NCI-H2029 (cell line): Measurements from ENCODE around the gene ZNF862.

Experiments
- DNase-seq: peaks from one replicate; lab custom pipeline; 2025; lab: John Stamatoyannopoulos, UW

The ZNF862 gene

DNA sequence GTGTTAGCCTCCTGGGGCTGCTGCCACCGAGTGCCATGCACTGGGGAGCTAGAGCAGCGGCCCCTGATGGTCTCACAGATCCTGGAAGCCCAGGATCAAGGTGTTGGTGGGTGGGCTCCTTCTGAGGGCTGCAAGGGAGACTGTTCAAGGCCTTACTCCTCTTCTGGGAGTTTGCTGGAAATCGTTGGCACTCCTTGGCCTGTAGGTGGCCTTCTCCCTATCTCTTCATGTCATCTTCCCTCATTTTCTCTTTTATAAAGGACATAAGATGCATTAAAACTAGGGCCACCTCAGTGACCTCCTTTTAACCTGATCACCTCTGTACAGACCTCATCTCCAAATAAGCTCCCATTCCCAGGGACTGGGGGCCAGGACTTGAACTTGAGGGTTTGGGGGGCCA lies 27.0 kb upstream of the ZNF862 start:
- no peak for DNase-seq

DNA sequence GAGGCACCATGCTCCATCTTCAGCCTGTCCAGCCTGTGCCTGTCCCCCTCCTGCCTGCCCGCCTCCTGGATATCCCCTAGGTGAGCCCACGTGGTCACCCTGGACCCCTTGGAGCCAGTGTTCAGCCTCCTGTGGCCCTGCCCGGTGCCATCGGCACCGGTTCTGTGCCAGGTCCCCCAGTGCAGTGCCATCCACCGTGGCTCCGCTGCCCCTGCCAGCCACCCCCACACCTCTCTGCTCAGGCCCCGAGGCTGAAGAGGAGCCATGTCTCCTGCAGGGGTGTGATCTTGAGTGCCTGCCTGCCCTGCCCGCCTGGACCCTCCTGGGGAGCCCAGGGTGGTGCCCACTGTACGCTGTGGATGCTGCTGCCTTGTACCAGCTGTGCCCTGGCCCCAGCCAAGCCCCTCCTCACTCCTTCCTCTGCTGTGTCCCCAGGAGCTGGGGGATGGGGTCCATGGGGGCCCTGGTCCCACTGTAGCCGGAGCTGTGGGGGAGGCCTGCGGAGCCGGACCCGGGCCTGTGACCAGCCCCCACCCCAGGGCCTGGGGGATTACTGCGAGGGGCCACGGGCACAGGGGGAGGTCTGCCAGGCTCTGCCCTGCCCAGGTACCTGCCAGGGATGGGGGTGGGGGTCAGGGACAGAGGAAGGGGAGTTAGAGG lies 26.2 kb upstream of the ZNF862 start:
- DNase-seq: no peak

- no peak for DNase-seq
Measured at GRCh38 chr7:149813254-149814035, 24.7 kb upstream of the ZNF862 start.

DNA sequence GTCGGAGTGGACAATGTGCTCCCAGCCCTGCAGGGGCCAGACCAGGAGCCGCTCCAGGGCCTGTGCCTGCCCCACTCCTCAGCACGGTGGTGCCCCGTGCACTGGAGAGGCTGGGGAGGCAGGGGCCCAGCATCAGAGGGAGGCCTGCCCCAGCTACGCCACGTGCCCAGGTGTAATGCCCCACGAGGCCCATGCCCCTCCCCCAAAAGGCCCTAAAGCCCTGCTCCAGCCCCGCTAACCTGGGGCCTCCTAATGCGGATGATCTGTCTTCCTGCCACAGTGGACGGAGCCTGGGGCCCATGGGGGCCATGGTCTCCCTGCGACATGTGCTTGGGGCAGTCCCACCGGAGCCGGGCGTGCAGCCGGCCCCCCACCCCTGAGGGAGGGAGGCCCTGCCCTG lies 23.7 kb upstream of the ZNF862 start:
- no peak for DNase-seq

DNA sequence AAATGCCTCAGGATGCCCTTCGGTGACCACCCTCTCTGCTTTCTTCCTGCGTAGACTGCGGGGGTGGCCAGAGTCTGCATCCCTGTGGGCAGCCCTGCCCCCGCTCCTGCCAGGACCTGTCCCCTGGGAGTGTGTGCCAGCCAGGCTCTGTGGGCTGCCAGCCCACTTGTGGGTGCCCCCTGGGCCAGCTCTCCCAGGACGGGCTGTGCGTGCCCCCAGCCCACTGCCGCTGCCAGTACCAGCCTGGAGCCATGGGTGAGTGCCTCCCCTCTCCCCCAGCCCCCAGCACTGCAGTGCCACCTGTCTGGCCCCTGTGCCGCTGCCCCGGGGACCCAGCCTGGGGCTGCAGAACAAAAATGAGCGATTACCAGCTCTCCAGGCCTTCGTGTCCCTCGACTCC lies 23.1 kb upstream of the ZNF862 start:
- DNase-seq: no peak

DNA sequence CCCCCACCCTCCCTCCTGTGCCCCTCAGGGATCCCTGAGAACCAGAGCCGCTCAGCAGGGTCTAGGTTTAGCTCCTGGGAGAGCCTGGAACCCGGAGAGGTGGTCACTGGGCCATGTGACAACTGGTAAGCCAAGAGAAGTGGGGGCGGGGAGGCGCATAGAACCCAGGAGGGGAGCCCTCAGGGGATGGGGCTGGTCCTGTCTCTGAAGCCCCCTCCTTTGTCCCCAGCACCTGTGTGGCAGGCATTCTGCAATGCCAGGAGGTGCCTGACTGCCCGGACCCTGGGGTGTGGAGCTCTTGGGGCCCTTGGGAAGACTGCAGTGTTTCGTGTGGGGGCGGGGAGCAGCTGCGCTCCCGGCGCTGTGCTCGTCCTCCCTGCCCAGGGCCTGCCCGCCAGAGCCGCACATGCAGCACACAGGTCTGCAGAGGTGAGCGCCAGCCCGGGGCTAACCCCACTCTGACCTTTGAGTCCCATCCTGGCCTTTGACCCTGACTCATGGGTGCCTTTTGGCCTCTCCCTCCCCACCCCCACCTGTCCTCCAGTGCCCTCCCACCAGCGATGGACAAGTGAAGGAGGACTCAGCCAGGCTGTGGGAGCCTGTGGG lies 22.4 kb upstream of the ZNF862 start:
- no peak for DNase-seq

GRCh38 chr7:149816267-149816751 lies 21.9 kb upstream of the ZNF862 start:
- no peak for DNase-seq

DNA sequence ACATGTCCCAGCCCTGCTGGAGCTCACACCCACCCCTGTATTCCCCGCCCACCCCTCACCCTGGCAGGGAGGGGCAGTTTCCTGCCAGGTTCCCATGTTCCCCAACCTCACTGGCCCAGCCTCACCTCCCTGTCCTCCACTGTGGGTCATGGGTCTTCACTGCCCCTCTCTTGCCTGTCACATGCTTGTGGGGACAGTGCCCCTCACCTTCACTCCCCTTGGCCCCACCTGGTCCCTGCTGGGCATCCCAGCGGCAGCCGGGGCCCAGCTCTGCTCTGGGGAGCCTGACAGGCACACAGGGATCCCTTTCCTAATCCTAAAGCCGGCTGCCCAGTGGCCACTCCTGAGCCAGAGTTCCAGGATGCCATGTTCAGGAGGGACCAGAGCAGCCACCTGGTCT lies 21.4 kb upstream of the ZNF862 start:
- DNase-seq: no peak

DNA sequence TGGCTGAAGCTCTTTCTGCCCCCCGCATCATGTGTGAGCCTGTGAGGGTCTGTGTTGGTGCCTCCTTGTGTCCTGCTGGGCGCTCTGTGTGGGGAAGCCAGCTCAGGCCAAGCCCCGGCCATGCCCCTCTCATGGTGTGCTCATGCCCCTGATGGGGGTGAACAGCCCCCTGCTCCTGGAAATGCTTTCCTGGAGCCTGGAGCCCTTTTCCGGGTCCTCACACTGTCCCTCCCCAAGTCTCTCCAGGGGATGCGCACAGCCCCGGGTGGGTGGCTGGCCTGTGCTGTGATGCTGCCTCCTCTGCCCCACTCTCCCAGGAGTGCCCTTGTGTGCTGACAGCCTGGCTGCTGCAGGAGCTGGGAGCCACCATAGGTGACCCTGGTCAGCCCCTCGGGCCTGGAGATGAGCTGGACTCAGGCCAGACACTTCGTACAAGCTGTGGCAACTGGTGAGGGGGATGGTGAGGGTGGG lies 20.8 kb upstream of the ZNF862 start:
- no peak for DNase-seq

DNA sequence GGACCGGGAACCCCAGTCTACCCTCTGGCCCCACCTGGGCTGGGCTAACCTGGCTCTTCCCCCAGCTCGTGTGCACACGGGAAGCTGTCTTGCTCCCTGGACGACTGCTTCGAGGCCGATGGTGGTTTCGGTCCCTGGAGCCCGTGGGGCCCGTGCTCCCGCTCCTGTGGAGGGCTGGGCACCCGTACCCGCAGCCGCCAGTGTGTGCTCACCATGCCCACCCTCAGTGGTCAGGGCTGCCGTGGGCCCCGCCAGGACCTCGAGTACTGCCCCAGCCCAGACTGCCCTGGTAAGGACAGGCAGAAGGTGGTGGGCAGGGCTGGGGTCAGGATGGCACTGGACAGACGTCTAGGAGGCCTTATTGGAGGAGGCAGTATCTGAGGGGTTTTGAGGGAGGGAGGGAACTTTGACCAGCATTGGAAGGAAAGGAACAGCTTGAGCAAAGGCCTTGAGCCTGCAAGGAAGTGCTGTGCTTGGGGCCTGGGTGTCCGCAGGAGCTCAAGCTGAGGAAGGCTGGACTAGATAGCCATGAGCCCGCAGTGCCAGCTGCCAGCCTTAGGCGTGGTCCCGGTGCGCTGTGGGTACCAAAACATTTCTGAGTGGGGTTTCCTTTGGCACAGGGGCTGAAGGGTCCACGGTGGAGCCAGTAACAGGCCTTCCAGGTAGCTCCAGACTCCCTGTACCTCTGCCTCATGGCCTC lies 20.2 kb upstream of the ZNF862 start:
- DNase-seq: no peak

DNA sequence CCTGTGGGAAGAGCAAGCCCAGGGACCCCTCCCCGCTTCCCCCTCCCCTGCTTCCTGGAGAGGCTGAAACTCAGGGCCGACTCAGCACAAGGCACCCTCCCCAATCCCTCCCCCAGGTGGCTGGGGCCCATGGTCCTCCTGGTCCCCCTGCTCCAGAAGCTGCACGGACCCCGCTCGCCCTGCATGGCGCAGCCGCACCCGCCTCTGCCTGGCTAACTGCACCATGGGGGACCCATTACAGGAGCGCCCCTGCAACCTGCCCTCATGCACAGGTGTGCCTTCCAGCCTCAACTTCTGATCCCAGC lies 19.7 kb upstream of the ZNF862 start:
- no peak for DNase-seq

- no peak for DNase-seq
Measured at GRCh38 chr7:149819141-149819960, 18.8 kb upstream of the ZNF862 start.

GRCh38 chr7:149819961-149820340 lies 18.2 kb upstream of the ZNF862 start:
- no peak for DNase-seq

GRCh38 chr7:149820622-149821190 lies 17.5 kb upstream of the ZNF862 start:
- no peak for DNase-seq

DNA sequence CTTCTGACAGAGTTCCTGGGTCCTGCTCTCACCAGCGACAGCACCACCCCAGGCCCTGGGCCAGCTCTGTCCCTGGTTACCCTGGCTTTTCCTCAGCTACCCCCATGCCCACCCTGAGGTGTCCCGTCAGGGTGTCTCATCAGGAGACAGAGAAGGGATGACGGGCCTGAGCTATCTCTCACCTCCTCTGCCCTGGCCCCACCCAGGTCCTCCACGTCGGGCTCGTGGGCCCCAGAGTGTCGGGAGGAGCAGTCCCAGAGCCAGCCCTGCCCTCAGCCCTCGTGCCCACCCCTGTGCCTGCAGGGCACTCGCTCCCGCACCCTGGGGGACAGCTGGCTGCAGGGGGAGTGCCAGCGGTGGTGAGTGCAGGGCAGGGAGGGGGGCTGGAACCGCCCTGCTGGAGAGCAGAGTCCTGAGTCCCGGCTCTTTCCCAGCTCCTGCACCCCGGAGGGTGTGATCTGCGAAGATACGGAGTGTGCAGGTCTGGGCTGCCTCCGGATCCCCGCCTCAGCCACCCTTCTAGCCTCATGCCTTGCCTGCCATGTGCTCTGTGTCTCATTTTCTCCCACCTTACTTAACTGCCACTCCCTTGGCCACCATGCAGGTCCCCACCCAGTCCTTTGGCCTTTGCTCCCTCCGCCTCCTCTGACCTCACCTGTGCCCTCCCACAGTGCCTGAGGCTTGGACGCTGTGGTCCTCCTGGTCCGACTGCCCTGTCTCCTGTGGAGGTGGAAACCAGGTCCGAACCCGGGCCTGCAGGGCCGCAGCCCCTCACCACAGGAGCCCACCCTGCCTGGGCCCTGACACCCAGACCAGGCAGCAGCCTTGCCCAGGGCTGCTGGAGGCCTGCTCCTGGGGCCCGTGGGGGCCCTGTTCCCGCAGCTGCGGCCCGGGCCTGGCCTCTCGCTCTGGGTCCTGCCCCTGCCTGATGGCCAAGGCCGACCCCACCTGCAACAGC lies 16.7 kb upstream of the ZNF862 start:
- DNase-seq: no peak

DNA sequence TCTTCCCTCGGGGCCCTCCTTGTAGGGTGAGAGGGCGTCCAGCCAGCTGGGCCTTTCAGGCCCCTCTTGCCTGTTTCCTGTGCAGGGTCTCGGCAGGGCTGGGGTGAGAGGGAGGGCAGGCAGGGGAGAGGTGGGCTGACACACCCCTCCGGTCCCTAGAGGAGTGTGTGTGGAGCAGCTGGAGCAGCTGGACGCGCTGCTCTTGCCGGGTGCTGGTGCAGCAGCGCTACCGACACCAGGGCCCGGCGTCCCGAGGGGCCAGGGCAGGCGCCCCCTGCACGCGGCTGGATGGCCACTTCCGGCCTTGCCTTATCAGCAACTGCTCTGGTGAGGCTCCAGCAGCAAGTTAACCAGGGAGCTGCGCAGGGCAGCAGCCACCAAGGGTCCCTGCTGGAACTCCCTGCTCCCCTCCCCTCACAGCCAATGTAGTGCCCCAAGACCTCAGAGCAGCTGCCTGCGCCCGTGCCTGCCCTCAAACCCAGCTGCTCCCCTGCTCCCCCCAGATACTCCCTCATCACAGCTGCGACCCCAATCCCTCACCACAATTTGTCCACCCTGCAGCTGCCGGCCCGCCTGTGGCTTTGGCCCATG lies 15.7 kb upstream of the ZNF862 start:
- DNase-seq: no peak

DNA sequence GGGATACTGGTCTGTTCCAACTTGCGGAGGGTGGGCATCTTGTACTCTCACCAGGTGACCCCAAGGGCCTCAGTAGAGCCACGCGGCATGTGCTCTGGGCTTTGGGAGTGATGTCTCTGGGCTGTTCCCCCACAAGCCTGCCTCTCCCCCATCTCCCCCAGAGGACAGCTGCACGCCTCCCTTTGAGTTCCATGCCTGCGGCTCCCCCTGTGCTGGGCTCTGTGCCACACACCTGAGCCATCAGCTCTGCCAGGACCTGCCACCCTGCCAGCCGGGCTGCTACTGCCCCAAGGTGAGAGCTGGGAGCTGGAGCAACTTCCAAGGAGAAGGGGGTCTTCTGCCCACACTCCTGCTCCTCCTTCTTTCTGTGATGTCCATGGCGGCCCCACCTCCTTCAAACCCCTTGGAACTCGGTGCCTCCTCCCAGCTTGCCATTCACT lies 15.0 kb upstream of the ZNF862 start:
- no peak for DNase-seq

DNA sequence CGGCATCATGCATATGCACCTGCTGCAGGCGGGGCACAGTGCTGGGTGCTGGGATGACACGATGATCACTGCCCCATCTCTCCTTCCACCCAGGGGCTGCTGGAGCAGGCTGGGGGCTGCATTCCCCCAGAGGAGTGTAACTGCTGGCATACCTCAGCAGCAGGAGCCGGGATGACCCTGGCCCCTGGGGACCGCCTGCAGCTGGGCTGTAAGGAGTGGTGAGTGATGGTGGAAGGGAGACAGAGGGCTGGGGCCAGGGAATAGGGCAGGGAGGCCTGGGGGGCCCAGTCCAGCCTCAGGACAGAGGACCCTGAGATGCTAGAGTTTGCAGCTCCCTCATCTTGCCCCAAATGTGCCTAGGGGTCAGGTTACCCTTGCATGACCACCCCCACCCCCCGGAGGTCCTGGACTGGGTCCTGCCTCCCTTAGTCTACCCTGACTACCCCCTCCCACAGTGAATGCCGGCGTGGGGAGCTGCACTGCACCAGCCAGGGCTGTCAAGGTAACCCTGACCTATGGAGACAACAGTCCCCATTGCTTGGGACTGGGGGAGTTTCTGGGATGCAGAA lies 14.5 kb upstream of the ZNF862 start:
- no peak for DNase-seq

DNA sequence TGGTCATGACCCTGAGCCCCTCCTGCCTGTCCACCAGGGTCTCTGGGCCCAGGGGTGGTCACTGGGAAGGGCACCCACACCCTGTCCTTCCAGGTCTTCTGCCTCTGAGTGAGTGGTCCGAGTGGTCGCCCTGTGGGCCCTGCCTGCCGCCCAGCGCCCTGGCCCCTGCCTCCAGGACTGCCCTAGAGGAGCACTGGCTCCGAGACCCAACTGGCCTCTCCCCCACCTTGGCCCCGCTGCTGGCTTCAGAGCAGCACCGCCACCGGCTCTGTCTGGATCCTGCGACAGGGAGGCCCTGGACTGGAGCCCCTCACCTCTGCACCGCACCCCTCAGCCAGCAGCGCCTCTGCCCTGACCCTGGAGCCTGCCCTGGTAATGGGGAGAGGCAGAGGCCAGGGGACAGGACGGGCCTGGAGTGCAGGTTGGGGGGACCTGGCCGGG lies 13.9 kb upstream of the ZNF862 start:
- DNase-seq: no peak
